Upper lobe of right lung (tissue), 1 donor: ENCODE data around the gene MCC. TPM values are rescaled to one million over a fixed set of nuclear protein-coding genes. Genes with fewer than 3 reads are reported as not detected.

Experiments used
- ATAC-seq: fragments of 200-7000 bp; cut with Tn5 transposase; one replicate; pipeline ENCODE4 v1.9.1; 2020; ENCODE audit warnings: mild to moderate bottlenecking, moderate library complexity
- DNase-seq: peaks from one replicate; pipeline ENCODE4 v3.0.0-alpha.2; 2020
- H3K27ac ChIP-seq: fragments of 200-600 bp; one replicate; pipeline ENCODE4 v1.8.0; 2022
- H3K27me3 ChIP-seq: fragments of 200-600 bp; one replicate; pipeline ENCODE4 v1.8.0; 2022; ENCODE audit warnings: mild to moderate bottlenecking
- H3K36me3 ChIP-seq: fragments of 200-600 bp; one replicate; pipeline ENCODE4 v1.8.0; 2022
- H3K4me1 ChIP-seq: fragments of 200-600 bp; one replicate; pipeline ENCODE4 v1.8.0; 2022
- H3K4me3 ChIP-seq: fragments of 200-600 bp; one replicate; pipeline ENCODE4 v1.8.0; 2022; ENCODE audit warnings: mild to moderate bottlenecking
- H3K9me3 ChIP-seq: fragments of 200-600 bp; one replicate; pipeline ENCODE4 v1.8.0; 2022
- intact Hi-C: fragments of 100-400 bp; cut with DNase I; formaldehyde crosslinking; loops from one replicate; pipeline ENCODE4 v1.11.0; 2022
- total RNA-seq: library from RNA; stranded (reverse); fragmentation: NEBNext Ultra II Directional; extraction: Animal tissue kit (Norgen Biotek cat#: 25700); gene quantifications from one replicate; pipeline ENCODE4 v1.2.1, GENCODE V29; 2021
- TF ChIP-seq, protein P1 (sequence below): fragments of 200-600 bp; IDR thresholded peaks from one replicate; pipeline ENCODE4 v1.8.0; 2022; ENCODE audit warnings: antibody characterized with exemption
- donor health status: DM: no; HTN: yes; CAD: no; lungs with severe emphysema.

The MCC gene
- total RNA-seq, 1 donor from 2014 or later, result 18.6 TPM

DNA sequence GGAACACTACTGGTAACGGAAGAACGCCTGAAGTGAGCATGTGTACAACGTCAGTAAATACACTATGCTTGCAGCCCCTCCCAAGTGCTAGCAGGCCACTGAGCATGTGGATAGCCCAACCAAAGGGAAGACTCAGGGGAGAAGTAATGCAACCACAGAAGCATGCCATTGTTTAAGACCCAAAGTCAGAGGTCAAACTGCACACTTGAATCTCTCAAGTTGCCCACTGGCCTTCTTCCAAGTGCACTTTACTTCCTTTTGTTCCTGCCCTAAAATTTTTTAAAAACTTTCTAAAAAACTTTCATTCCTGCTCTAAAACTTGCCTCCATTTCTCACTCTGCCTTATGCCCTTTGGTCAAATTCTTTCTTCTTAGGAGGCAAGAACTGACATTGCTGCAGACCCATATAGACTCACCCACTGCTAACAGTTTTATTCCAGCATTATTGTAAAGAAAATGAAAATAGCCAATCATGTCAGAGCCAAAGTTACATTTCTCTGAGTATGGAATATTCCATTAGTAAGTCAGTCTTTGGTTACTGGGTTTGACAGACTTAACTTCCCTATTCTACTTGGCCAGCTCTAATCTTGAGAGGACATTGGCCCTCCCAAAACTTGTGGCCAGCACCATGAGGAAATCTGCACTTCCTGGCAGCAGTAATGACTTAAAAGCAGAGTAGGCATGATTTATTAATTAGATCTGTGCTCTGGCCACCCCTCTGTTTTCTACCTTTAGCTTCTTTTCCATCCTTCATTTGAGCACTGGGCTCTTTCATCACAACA, 130.4 kb downstream of the MCC start:
- H3K36me3 ChIP-seq, result no peaks in the 10 kb centered on the region
- ATAC-seq (peak; percentile 67), DNase-seq (no peak)
- H3K27me3 ChIP-seq, result no peaks in the 10 kb centered on the region
- TF ChIP-seq, protein P1, sequence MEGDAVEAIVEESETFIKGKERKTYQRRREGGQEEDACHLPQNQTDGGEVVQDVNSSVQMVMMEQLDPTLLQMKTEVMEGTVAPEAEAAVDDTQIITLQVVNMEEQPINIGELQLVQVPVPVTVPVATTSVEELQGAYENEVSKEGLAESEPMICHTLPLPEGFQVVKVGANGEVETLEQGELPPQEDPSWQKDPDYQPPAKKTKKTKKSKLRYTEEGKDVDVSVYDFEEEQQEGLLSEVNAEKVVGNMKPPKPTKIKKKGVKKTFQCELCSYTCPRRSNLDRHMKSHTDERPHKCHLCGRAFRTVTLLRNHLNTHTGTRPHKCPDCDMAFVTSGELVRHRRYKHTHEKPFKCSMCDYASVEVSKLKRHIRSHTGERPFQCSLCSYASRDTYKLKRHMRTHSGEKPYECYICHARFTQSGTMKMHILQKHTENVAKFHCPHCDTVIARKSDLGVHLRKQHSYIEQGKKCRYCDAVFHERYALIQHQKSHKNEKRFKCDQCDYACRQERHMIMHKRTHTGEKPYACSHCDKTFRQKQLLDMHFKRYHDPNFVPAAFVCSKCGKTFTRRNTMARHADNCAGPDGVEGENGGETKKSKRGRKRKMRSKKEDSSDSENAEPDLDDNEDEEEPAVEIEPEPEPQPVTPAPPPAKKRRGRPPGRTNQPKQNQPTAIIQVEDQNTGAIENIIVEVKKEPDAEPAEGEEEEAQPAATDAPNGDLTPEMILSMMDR, result no peak
- intact Hi-C loops, result no loop called here
- no peaks in the 10 kb centered on the region for H3K4me1 ChIP-seq
- H3K9me3 ChIP-seq, result no peaks in the 10 kb centered on the region
- no peak overlapping the region for H3K4me3 ChIP-seq
- H3K27ac ChIP-seq, result no peak overlapping the region

DNA sequence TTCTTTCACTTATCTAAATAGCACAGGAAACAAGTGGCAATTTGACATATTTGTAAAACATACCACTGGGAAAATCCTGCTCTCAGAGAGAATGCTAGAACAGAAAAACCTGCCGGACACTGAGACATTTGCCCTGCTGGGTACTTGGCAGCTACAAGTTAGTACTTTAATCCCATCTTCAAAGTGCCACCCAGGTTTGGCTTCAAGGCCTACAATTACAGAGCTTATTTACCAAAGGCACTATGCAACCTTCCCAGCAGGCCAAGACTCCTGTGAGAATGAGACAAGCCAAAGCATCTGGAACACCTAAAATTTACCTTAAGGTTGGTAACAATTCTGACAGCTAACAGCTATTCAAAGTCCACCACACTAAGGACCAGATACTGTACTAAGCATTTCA, 131.8 kb downstream of the MCC start:
- ATAC-seq, result no peak
- Histone ChIP-seq H3K36me3 (no peaks in the 10 kb centered on the region), H3K27ac (no peak overlapping the region), H3K27me3 (no peaks in the 10 kb centered on the region), H3K9me3 (no peaks in the 10 kb centered on the region), H3K4me1 (no peaks in the 10 kb centered on the region), H3K4me3 (no peak overlapping the region)
- intact Hi-C loops, result no loop called here
- DNase-seq, result no peak
- TF ChIP-seq, protein P1, result no peak

DNA sequence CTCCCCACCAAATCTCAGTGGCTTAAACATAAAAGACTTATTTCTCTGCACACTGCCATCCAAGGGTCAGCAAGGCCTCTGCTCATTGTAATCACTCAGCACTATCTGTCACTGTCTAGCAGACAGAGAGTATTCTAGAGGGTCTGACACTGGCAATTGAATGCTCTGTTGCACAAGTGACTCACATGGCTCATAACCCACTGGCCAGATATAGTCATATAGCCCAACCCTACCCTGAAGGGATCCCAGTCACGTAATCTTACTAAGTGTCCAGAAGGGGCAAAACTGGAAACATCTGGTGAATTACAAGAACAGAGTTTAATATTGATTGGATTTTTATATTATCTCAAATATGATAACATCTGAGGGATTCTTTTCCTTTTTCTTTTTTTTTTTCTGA, 134.2 kb downstream of the MCC start:
- intact Hi-C loops, result no loop called here
- Histone ChIP-seq H3K36me3 (no peaks in the 10 kb centered on the region), H3K27ac (no peak overlapping the region), H3K4me3 (no peak overlapping the region), H3K4me1 (no peaks in the 10 kb centered on the region), H3K27me3 (no peaks in the 10 kb centered on the region), H3K9me3 (no peaks in the 10 kb centered on the region)
- TF ChIP-seq, protein P1, result no peak
- ATAC-seq, result no peak
- no peak for DNase-seq

DNA sequence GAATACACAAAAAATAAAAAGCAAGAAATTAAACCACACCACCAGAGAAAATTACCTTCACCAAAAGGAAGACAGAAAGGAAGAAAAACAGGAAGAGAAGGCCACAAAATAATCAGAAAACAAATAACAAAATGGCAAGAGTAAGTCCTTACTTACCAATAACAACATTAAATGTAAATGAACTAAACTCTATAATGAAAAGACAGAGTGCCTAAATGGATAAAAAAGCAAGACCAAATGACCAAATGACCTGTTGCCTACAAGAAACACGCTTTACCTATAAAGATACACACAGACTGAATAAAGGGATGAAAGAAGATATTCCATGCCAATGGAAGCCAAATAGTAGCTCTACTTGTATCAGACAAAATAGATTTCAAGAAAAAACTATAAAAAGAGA, 140.7 kb downstream of the MCC start:
- intact Hi-C loops, result no loop called here
- Histone ChIP-seq H3K36me3 (no peaks in the 10 kb centered on the region), H3K4me1 (no peaks in the 10 kb centered on the region), H3K9me3 (no peaks in the 10 kb centered on the region), H3K27me3 (no peaks in the 10 kb centered on the region), H3K27ac (no peak overlapping the region), H3K4me3 (no peak overlapping the region)
- TF ChIP-seq, protein P1, result no peak
- ATAC-seq, result no peak
- no peak for DNase-seq

DNA sequence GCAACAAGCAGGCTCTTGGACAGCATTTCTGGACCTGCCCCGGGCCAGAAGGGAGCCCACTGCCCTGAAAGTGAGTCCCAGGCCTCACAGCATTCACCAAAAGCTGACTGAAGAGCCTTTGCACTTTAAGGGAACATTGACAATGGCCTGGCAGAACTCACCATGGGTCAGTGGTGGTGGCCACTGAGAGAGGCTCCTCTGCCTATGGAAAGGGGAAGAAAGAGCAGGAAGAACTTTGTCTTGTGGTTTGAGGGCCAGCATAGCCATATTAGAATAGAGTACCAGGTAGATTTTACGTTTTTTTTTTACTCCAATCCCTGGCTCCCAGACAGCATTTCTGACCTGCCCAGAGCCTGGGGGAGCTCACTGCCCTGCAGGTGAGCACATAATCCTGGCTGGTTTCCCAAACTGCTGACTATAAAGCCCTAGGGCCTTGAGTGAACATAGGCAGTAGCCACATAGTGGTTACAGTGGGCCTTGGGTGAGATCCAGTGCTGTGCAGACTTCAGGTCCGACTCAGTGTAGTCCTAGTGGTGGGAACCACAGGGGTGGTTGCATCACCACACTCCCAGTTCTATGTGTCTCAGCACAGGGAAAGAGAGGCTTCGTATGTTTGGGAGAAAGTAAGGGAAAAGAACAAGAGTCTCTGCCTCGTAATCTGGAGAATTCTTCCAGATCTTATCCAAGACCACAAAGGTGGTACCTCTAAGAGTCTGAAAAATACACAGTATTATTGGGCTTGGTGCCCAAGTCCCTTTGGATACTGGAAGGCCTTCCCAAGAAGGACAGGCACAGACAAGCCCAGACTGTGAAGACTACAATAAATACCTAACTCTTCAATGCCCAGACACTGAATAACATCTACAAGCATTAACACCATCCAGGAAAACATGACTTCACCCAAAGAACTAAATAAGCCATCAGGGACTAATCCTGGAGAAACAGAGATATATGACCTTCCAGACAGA, 143.0 kb downstream of the MCC start:
- ATAC-seq, result no peak
- TF ChIP-seq, protein P1, result no peak
- no peak overlapping the region for H3K27ac ChIP-seq

More for the DNA sequence above, 143.0 kb downstream of the MCC start:
- H3K36me3 ChIP-seq, result no peaks in the 10 kb centered on the region
- no peaks in the 10 kb centered on the region for H3K4me1 ChIP-seq
- no peaks in the 10 kb centered on the region for H3K27me3 ChIP-seq
- intact Hi-C loops, result no loop called here
- H3K9me3 ChIP-seq, result no peaks in the 10 kb centered on the region
- no peak overlapping the region for H3K4me3 ChIP-seq
- no peak for DNase-seq
